ENCODE data around the gene IL1R2.

The IL1R2 gene

DNA sequence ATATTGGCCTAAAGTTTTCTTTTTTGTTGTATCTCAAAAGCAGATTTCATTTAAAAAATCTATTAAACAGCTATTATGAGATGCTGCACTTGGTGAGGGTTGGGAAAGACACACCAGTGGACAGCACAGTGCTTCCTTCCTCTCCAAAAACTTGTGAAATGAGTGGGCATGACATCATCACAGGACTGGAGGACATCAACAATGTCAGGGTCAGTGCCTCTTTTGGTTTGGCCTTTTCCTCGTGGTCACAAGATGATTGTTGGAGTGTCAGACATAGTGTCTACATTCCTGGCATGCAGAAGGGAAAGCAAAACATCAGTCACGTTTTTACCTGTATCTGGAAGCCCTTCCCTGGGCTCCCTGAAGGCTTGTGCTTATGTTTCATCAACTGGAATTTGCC lies 49.6 kb downstream of the IL1R2 start:
- TF ChIP-seq GATA2 (IDR thresholded peaks at IDR 0.05; ENCODE audit: low read depth, low read length) (no peak), GATA3 (IDR thresholded peaks at IDR 0.05; ENCODE audit: low read depth, low read length) (no peak)

DNA sequence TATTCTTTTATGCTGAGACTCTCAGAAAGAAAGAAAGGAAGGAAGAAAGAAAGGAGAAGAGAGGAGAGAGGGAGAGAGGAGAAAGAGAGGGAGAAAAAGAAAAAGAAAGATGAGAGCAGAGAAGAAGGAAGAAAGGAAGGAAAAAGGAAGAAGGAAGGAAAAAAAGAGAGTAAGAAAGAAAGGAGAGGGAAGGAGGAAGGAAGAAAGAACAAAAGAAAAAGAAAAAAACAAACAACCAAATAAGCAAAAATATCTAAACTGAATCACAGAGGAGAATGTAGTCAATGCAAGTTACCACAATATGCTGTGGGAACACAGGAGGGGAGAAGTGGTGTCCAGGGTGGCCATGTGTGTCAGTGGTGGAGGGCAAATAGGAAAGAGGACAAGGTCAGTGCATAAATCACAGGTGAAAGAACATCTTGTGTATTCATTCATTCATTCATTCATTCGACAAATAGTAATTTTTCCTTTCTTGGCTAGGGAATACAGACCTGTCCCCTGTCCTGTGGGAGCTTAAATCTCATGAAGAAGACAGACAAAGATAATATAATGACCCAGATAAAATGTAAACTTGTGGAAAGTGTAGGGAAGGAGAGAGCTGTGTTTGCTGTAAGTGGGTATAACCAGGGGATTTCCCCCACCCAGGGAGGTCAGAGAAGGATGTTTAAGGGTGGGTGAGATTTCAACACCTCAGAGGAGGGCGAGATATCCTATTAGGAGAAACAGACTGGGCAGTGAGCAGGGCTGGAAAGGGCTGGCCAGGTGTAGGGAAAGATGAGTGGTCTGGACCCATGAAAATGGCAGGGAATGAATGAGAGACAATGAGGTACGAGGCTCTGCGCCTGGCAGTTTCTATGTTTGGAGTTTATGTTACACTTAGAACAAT lies 50.7 kb downstream of the IL1R2 start:
- TF ChIP-seq GATA3 (IDR thresholded peaks at IDR 0.05; ENCODE audit: low read depth, low read length) (no peak), GATA2 (IDR thresholded peaks at IDR 0.05; ENCODE audit: low read depth, low read length) (no peak)

- TF ChIP-seq GATA2 (IDR thresholded peaks at IDR 0.05; ENCODE audit: low read depth, low read length) (no peak), GATA3 (IDR thresholded peaks at IDR 0.05; ENCODE audit: low read depth, low read length) (no peak)
Measured at GRCh38 chr2:102043560-102043959, 51.8 kb downstream of the IL1R2 start.

GRCh38 chr2:102044235-102044896 lies 52.6 kb downstream of the IL1R2 start:
- TF ChIP-seq GATA3 (IDR thresholded peaks at IDR 0.05; ENCODE audit: low read depth, low read length): no peak
- TF ChIP-seq GATA2 (IDR thresholded peaks at IDR 0.05; ENCODE audit: low read depth, low read length): no peak

GRCh38 chr2:102044967-102045489 lies 53.3 kb downstream of the IL1R2 start:
- TF ChIP-seq GATA3 (IDR thresholded peaks at IDR 0.05; ENCODE audit: low read depth, low read length): no peak
- no peak for TF ChIP-seq GATA2 (IDR thresholded peaks at IDR 0.05; ENCODE audit: low read depth, low read length)

DNA sequence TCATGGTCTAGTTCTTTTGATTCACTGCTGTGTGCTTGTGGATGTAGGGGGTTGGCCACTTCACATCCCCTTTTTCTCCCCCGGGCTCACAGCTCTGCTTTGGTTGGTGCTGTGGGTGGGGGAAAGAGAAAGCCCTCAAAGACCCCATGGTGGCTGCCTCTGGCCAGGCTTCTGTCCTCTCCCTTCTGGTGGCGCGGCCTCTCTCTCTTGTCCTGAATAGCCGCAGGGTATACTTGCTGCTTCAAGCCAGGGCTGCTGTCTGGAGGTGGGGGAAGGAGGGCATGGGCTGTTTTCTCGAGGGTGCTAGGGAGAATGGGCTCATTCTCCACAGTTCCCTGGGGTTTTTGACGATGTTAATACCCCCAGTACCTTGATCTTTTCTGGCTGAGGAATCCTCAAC lies 53.9 kb downstream of the IL1R2 start:
- TF ChIP-seq GATA2 (IDR thresholded peaks at IDR 0.05; ENCODE audit: low read depth, low read length) (no peak), GATA3 (IDR thresholded peaks at IDR 0.05; ENCODE audit: low read depth, low read length) (no peak)

DNA sequence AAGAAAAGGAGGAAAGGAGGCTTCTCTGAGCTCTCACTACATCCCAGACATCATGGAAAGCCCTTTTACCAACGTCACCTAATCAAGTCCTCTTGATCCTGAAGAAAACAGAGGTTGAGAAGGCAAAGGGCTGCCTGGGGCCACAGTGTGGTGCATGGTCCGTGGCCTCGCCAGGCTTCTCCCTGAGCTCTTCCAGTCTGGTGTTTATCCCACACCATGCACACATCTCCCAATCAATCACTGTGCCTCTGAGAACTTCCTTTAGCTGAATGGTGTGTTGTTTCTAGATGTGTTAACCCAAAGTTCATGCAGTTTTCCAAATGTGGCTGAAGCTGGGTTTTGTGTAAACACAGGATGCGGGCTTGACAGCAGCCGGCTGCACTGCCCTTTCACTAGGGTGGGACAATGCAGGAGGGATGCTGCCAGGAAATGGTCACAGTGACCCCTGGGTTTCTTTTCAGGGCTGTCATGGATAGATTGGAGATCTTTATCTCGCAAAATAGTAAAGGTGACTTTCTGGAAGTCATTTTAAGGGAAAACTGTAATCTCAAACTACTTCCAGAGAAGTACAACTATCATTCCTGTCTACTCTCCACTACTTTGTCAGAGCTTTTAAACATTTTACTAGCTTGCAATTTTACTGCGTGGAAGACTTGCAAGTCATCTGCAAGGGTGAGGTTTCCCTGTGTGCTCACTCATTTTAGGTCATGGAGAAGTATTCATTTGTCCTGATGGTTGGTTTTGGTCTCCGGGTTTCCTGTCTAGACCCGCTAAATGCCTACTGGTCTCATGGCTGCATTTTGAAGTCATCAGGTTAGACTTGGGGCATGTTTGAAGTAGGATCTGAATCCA lies 54.6 kb downstream of the IL1R2 start:
- TF ChIP-seq GATA2 (IDR thresholded peaks at IDR 0.05; ENCODE audit: low read depth, low read length) (no peak), GATA3 (IDR thresholded peaks at IDR 0.05; ENCODE audit: low read depth, low read length) (no peak)

DNA sequence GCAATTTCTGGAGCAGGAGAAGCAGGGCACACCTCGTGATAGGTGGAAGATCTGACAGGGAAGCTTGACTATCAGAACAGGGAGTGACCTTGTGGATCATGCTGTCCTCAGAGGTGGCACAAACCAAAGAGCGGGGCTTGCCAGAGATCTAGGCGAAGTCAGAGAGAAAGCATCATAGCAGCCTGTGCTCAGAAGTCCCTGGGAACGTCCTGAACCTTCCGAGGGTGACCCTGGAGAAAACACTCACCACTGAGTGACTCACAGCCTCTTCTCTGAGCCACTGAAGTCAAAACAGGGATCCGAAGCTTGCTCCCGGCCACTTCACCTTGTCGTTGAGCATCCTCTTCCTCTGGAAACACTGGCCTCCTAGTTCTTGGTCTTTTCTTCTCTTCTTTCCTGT lies 56.7 kb downstream of the IL1R2 start:
- no peak for TF ChIP-seq GATA3 (IDR thresholded peaks at IDR 0.05; ENCODE audit: low read depth, low read length)

DNA sequence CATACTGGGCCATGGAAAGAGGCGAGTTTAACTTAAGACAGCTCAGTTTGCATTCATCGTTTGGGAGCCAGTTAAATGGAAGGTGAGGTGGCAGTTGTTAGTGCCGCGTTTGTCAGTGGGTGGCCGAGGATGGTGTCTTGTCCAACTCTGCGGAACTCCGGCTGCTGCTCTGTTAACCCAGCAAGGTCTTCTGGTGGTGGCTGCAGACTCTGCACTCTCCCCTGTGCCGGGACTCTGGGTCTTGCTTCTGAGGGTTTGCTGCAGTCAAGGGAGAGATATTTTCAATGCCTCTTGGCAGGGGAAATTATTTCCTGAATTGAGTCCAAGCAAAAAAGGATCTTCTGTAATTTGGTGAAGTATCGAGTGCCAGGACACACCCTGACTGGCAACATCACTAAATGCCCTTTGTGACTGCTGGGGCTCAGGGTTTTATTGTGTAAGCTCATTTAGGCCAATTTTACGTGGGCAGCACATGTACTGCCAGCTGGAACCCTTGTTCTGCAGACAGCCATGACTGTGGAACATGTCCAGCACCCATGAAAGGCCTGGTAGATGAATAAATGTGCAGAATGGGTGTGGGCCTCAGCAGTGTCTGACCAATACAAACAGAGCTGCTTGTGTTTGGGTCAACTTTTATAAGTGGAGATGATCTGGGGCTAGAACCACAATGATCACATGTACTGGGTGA lies 58.1 kb downstream of the IL1R2 start:
- TF ChIP-seq GATA3 (IDR thresholded peaks at IDR 0.05; ENCODE audit: low read depth, low read length): no peak
- TF ChIP-seq GATA2 (IDR thresholded peaks at IDR 0.05; ENCODE audit: low read depth, low read length): no peak

GRCh38 chr2:102050854-102051391 lies 59.2 kb downstream of the IL1R2 start:
- TF ChIP-seq GATA3 (IDR thresholded peaks at IDR 0.05; ENCODE audit: low read depth, low read length) (no peak), GATA2 (IDR thresholded peaks at IDR 0.05; ENCODE audit: low read depth, low read length) (no peak)

- TF ChIP-seq GATA2 (IDR thresholded peaks at IDR 0.05; ENCODE audit: low read depth, low read length): no peak
- no peak for TF ChIP-seq GATA3 (IDR thresholded peaks at IDR 0.05; ENCODE audit: low read depth, low read length)
Measured at GRCh38 chr2:102051692-102052277, 60.0 kb downstream of the IL1R2 start.

DNA sequence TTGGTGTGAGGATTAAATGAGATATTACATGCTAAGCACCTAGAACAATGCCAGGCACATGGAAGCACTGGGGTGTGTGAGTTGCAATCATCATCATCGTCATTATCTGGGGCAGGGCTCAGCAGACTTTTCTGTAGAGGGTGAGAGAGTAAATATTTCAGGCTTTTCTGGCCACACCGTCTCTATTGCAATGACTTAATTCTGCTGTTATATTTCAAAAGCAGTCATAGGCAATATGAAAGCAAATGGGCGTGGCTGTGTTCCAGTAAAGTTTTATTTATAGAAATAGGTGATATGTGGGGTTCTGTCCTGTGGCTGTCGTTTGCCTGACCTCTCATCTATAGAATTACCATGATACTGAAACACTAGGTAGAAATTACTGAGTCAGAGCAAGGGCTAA lies 60.6 kb downstream of the IL1R2 start:
- TF ChIP-seq GATA3 (IDR thresholded peaks at IDR 0.05; ENCODE audit: low read depth, low read length) (no peak), GATA2 (IDR thresholded peaks at IDR 0.05; ENCODE audit: low read depth, low read length) (no peak)

GRCh38 chr2:102053096-102053495 lies 61.3 kb downstream of the IL1R2 start:
- no peak for TF ChIP-seq GATA2 (IDR thresholded peaks at IDR 0.05; ENCODE audit: low read depth, low read length)
- TF ChIP-seq GATA3 (IDR thresholded peaks at IDR 0.05; ENCODE audit: low read depth, low read length): no peak

Data from SH-SY5Y (cell line).